GM21529 (cell line): ENCODE measurements around the gene NOTCH2.

Experiments used
- ATAC-seq: cut with Tn5 transposase; IDR thresholded peaks from one replicate; pipeline ENCODE4 v1.9.1; 2021; ENCODE audit not compliant: unreplicated experiment

Gene NOTCH2

DNA sequence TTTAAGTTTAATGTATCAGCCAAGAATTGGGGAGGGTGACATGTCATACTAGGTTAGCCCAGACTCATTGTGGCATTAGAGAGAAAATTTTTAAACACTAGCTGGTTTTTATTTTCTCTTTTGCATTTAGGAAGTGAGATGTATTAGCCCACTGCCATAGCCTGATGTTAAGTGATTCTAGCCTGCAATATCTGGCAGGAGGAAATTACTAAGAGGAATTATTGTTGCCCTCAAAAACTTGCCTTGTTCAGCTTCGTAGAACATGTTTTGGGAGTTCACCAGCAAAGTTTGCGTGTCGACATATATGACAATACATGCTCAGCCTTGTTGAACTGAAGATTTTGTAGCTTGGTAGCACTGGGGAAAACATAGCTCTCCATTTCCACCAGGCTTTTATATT, 185.6 kb downstream of the NOTCH2 start:
- no peak for ATAC-seq

DNA sequence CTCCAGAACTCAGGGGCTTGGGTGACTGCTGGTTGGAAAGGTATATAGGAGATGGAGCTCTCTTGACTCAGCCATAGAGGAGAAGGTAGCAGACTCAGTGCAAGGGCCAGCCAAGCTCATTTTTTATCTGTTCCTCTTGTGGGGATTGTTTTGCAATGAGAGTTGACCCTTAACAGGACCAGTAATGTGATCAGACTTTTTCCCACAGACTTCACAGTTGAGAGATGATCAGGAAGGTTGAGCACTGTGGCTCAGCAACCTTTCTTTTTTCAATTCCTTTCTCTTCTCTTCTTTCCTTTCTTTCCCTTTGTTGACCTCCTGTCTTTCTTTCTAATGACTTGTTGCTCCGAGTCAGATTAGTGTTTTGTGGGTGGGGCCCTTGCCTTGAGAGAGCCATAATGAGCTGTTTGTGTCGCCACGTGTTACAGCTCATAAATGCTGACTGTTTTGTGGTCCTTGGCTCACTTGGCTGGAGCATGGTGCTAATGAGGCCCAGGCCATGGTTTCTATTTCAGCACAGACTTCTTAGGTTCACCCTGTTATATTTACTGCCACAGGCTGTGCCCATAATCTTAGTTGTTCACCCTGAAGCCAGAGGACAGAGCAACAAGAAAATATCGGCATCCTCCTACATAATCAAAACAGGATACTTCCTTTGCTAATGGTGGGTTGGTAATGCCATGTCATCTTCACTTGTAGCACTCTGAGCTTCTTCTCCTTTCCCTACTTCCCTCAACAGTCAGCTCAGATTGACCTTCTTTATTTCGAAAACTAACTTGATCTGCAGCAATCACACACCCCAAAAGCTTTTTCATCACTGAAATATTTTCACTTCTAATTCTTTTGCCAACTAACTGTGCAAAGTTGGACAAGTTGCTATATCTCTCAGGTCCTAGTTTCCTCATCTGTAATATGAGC, 187.1 kb downstream of the NOTCH2 start:
- no peak for ATAC-seq

DNA sequence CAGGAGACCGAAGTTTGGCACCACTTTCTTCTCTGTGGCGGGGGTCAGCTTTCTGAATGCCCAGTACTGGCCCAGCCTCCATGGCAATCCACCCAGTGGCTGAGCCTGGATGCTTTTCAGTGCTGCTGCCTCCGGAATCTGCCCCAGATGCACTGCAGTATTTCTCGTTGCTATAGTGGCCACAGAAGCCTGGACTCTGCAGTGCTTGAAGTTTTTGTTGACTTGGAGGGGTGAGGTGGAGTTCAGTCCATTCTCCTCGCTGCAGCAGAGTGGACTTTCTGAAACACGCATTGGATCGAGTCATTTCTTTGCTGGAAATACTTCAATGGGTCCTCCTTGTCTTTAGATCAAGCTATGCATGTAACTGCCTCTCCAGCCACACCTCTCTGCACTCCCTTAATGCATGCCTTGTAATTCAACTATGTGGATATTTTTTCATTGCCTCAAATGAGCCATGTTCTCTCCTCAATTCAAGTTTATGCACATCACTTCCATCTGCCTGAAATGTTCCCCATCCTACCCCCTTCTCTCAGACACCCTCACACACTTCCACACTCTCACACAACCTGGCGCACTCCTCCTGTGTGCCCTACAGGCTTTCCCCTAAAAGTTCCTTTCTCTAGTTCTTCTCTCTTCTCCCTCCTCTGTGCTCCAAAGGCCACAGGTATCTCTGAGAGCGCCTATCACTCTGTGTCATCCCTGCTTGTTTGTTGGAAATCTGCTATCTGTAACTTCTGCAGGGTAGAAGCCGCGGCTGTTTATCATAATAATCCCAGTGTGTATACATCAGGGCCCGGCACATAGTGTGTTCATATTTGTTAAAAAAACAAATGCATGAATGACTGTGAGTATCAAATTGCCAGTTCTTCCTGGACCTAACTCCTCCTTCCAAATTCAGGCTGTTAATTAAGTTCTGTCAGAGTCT, 189.7 kb downstream of the NOTCH2 start:
- no peak for ATAC-seq

DNA sequence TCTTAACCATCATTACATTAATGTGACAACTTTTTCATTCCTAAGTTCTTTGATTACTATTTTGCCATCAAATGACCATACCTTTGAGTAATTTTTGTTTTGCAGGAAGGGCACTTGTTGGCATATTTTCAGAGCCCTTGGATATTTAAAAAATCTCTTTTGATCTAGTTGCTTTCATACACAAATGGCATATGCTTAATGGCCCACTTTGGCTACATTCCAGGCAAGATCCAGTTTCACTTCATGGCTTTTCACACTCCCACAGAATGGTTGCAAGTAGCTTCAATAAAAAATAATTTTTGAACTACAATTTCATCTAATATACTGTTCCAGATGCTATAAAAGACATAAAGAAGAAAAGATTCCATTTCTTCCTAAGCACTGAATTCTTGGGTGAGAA, 191.3 kb downstream of the NOTCH2 start:
- ATAC-seq = no peak

DNA sequence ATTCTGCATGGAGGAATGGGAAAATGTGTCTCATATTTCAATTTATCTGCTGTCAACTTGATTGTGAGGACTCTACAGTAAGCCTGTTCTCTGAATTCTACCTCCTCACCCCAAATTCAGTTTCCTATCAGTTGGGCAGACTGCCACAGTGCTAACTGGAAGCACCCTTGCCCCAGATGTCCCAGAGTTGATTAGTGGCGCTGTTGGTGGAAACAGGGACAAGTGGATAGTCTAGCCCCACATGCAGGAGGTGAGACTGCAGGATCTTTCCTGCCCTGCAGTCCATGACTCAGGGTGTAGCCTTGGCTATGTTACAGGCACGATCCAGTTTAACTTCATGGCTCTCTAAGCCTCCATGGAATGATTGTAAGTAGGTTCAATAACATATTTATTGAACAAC, 195.3 kb downstream of the NOTCH2 start:
- ATAC-seq = no peak

DNA sequence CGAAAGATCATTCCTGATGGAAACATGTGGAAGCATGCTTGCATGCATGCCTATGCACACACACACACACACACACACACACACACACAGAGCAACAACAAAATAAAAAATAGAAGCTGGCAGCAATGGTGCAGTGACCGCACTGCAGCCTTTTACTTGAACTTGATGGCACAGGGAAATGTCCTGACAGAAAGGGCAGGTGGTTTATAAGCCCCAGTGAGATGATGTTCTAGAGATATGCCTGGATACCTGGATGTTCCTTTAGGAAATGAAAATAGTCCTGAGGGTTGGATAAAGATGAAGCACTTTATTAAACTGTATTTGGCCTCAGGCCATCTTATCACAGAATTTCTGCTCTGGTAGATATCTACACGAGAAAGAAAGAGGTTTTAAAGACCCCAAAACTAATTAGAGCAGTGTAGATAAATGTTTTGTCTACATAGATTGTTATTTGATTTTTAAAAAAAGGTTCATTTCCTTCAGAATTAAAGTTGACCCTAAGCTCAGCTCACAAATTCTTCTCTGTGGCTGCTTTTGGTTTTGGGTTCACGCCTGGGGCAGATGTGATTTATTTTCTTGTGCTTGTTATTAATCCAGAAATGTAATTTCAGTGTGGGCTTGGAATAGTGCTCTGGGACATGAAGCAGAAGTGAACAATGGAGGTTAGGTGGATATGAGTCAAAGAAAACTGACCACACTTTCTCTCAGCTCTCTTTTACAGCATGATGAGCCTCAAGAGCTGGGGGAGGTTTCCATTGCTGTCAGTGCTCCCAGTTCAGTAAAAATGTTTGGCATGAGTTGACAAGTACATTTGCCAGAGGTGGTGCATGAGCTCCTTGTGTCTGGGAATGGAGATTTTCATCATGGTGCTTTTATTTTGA, 196.1 kb downstream of the NOTCH2 start:
- ATAC-seq = no peak

DNA sequence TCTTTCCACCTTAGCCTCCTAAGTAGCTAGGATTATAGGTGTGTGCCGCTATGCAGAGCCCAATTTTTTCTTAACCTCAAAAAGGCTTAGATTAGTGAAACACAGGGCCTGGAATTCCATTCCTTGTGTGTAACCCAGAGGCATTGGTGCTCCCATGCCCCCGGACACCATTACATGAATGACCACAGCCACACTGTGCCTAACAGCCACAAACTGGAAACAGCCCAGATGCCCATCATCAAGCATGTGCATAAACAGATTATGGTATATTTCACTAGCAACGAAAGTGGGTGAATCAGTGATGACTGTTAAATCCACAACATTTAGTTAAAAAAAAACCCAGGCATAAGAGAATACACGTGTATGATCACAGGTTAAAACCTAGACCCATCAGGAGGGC, 197.6 kb downstream of the NOTCH2 start:
- ATAC-seq = no peak

DNA sequence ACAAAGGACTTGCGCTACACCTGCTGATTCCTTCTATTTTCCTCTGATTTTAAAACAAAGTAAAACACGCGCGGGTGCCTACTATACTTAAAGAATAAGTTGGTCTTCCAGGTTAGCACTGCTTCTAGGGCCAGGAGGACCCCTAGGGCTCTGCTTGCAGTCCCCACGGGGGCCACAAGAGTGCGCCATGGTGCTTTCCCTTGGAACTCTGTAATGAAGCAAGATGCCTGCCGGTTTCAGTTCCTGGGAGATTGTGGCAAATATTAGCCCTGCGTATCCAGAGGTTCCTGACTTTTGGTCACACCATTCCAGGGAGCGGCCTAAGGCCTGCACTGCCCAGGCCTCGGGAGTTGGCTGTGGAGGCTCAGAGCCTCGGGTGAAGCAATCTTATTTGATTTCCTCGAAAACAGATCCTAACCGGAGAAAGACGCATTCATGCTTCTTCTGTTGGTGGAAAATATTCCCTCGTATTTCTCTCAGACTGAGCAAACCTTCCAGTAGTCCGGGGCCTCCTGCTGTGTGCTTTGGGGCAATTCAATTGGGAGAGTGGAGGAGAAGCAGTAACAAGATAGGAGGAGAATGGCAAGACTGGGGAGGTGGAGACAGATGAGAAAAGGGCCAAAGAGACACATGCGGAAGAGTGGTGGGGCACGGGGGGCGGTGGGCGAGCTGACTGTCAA, 198.4 kb downstream of the NOTCH2 start:
- no peak for ATAC-seq

DNA sequence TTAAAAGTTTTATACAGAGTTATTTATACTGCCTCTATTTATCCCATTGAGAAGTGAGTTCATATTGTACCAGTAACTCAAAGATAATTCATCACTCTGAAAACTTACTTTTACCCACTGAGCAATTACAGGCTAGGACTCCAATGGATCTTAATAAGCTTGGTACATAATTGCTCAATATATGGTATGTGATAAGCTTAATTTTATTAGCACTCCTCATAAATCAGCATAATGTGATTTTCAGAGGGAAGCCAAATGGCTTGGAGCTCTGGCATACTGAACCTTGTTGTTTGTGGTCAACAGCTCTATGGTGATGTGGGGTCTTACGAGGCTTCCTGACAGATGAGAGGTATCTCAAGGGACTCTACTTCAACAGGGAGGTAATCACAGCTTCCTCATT, 199.5 kb downstream of the NOTCH2 start:
- ATAC-seq = no peak

DNA sequence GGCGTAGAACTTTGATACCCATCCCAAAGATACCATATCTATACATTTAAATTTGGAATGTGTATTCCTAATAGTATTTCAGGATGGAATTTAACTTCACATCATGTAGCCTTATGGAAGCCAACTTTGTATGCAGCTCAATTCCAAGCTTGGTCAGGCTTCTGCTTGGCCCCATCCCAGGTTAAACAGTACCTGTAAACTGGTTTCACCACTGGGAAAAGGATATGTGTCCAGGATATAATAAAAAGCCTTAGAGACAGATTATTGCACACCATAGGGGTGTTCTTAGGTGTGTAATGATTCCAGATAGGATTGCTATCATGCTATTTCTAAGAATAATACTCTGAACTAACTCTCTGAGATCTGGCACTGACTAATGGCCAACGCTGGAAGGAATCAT, 201.3 kb downstream of the NOTCH2 start:
- no peak for ATAC-seq

DNA sequence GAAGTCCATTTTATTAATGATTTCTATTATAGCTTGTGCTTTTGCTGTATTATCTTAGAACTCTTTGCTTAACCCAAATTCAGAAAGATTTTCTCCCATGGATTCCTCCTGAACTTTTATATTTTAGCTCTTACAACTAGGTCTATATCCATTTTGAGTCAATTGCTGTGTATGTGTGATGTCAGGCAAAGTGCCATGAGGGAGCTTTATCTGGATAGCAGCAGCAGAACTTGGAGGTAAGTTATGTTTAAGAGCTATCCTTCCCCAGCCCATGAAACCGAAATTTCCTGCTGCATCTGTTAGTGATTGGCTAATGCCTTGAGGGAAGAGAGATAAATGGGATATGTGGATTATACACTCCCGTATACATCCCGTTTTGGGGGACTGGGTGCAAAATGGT, 203.0 kb downstream of the NOTCH2 start:
- ATAC-seq = no peak

DNA sequence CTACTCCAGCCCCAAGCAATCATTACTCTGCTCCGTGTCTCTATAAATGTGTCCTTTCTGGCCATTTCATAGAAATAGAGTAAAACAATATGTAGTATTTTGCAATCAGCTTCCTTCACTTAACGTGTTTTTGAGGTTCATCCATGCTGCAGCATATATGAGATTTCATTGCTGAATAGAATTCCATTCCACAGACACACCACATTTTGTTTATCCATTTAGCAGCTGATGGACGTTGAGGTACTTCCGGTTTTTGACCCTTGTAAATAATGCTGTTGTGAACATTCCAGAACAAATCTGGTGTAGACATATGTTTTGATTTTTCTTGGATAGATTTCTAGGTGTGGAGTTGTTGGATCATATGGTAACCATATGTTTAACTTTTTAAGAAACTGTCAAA, 203.8 kb downstream of the NOTCH2 start:
- no peak for ATAC-seq

DNA sequence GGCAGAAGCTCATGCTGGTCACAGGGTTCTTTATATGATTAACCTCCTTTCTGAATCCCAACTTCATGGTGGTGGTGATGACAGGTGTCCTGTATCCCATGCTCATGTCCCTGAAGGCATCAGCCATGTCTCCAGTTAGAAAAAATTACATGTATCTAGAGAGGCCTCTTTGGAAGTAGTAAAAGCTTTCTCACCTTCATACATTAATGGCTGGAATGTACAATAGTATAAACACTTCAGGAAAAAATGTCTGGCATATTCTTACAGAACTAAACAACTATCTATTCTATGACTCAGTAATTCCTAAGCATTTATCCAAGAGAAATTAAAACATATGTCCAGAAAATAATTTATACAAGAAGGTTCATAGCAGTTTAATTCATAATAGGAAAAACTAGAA, 207.2 kb downstream of the NOTCH2 start:
- ATAC-seq = no peak
